ENCODE measurements around the gene DSE. TPM values are rescaled to one million over a fixed set of nuclear protein-coding genes. Genes with fewer than 3 reads are reported as not detected.

DSE gene
- total and polyA plus RNA-seq, 3 experiments from 2014 or later = 2.7 to 7.9 (median 7.5) TPM

DNA sequence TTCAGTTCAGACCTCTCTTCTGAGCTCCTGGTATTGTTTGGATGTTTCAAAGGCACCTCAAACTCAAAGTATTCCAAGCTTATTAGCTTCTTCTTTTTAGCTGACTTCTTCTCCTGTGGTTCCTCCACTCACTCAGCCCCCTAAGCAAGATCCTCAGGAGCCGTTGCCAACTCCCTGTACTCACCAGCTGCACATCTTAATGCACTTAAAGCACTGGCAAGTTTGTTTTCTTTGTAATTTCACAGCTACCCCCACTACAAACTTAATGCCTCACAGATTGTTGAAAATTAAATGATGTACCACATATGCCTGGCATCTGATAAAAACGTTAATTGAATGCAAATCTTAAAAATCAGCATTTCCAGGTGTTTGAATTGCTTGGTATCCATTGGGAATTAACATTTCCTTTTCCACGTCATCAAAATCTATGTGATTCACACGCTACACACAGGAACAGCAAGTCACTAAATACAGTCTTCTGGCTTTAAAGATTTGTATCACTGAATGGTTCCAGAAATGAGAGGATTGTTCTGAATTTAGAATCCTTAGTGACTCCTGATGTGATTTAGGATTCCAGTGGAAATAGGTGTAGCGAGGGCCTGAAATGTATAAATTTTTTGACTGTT, 114.9 kb downstream of the DSE start:
- ChIA-PET CTCF (no interaction called here), POLR2A (no interaction called here)
- no peak overlapping the region for H3K27ac Mint-ChIP-seq
- Histone ChIP-seq H3K9me3 (ENCODE audit: low read length) (no peaks in the 10 kb centered on the region), H3K4me3 (ENCODE audit: low read length) (no peak overlapping the region), H3K27ac (ENCODE audit: low read depth, low read length) (no peak overlapping the region), H3K27me3 (ENCODE audit: insufficient read depth, low read length, poor library complexity, severe bottlenecking) (no peaks in the 10 kb centered on the region), H3K4me1 (ENCODE audit: insufficient read depth, low read length) (no peaks in the 10 kb centered on the region), H3K36me3 (ENCODE audit: insufficient read depth, low read length) (no peaks in the 10 kb centered on the region)
- peaks cover 0 to 10% (median 0%) of the 10 kb centered on the region in 3 donors for H3K36me3 Mint-ChIP-seq
- peaks cover 9 to 37% of the 10 kb centered on the region in 2 donors for H3K27me3 Mint-ChIP-seq
- DNase-seq = no peak
- H3K4me3 Mint-ChIP-seq = no peak overlapping the region
- no peaks in the 10 kb centered on the region for H3K4me1 Mint-ChIP-seq
- H3K9me3 Mint-ChIP-seq = peaks cover 0 to 2% (median 0%) of the 10 kb centered on the region in 5 donors

DNA sequence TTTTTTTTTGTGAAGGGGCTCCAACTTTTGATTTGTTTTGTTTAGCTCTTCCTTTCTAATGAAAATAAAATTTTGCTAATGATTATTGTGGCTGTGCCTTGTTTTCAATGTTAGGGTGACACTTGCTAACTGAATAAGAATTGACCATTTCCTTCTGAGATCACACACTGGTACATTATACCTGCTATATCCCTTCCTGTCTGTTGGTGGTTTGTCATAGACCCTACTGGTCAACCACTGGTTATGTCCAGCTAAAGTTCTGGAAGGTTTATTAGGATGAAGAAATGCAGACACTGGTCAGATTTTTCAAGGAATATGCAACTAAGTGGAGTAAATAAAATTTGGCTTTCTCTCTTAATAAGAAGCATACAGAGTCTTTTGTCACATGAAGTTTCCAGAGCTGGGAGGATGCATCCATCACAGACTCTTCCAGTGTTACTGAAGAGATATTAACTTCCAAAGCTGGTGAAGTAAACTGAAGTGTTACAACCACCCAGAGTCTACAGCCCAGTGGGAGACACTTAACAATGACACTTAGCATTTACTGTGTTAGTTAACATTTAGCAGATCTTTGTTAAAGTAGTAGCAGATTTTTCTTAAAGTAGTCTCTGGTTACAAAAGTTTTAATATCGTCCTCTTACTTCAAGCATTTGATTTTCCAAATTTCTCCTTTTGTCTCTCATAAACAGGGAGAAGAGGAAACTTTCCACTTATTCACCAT, 121.0 kb downstream of the DSE start:
- POLR2A ChIA-PET = no interaction called here
- H3K27ac ChIP-seq (ENCODE audit: low read depth, low read length) = no peak overlapping the region

DNA sequence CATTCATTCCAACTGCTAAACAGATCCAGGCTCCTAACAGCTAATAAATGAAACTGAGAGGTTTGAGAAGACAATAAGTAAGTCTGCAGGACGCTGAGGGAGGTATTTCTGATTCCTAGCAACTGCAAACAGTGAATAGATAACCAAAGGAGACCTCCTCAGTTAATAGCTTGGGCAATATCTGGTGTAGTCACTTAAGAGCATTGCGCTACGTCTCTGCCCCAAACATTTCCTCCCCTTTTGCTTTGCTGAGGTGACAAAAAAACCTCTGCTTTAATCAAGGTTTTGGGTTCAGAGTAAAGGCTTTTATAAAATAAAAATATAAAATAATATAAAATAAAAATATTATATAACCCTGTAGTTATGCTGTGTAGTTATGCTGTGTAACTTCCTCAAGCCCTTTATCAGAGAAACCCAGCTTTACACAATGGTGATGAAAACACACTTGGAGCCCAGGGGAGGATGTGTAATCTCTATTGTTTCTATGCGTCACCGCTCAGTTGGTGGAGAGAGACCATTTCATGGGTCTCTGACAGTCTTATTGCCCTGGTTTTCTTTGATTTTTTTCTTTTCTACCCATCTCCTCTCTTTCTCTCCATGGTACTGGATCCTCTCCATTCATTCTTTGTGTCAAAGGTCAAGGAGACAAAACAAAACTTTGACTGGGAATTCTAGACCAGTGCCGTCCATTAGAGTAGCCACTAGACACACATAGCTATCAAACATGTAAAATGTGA, 121.8 kb downstream of the DSE start:
- H3K4me1 ChIP-seq (ENCODE audit: insufficient read depth, low read length) = no peaks in the 10 kb centered on the region
- DNase-seq = no peak
- Mint-ChIP-seq H3K4me1 (no peaks in the 10 kb centered on the region), H3K27me3 (peaks cover 15 to 17% of the 10 kb centered on the region in 2 donors), H3K36me3 (peaks cover 0 to 25% (median 0%) of the 10 kb centered on the region in 3 donors), H3K4me3 (no peak overlapping the region), H3K9me3 (peaks cover 0 to 5% (median 2%) of the 10 kb centered on the region in 5 donors), H3K27ac (no peak overlapping the region)
- no peak overlapping the region for H3K27ac ChIP-seq (ENCODE audit: low read depth, low read length)
- H3K9me3 ChIP-seq (ENCODE audit: low read length) = no peaks in the 10 kb centered on the region
- POLR2A ChIA-PET = no interaction called here
- H3K27me3 ChIP-seq (ENCODE audit: insufficient read depth, low read length, poor library complexity, severe bottlenecking) = no peaks in the 10 kb centered on the region
- H3K36me3 ChIP-seq (ENCODE audit: insufficient read depth, low read length) = no peaks in the 10 kb centered on the region
- no peak overlapping the region for H3K4me3 ChIP-seq (ENCODE audit: low read length)
- CTCF ChIA-PET = no interaction called here

More for the DNA sequence above, 121.0 kb downstream of the DSE start:
- Mint-ChIP-seq H3K27me3 (peaks cover 15 to 16% of the 10 kb centered on the region in 2 donors), H3K27ac (no peak overlapping the region), H3K4me1 (no peaks in the 10 kb centered on the region), H3K9me3 (peaks cover 0 to 5% (median 2%) of the 10 kb centered on the region in 5 donors), H3K4me3 (no peak overlapping the region), H3K36me3 (peaks cover 0 to 25% (median 0%) of the 10 kb centered on the region in 3 donors)
- CTCF ChIA-PET = no interaction called here
- no peaks in the 10 kb centered on the region for H3K4me1 ChIP-seq (ENCODE audit: insufficient read depth, low read length)
- no peak overlapping the region for H3K4me3 ChIP-seq (ENCODE audit: low read length)
- no peaks in the 10 kb centered on the region for H3K36me3 ChIP-seq (ENCODE audit: insufficient read depth, low read length)
- H3K9me3 ChIP-seq (ENCODE audit: low read length) = no peaks in the 10 kb centered on the region
- DNase-seq = no peak
- H3K27me3 ChIP-seq (ENCODE audit: insufficient read depth, low read length, poor library complexity, severe bottlenecking) = no peaks in the 10 kb centered on the region

Other genes with a start within 250 kb of the DSE start
- not detected for gene COL10A1, start 244.8 kb upstream of the DSE start, total RNA-seq
- not detected for gene COL10A1, start 244.8 kb upstream of the DSE start, polyA plus RNA-seq
- 10 to 100 TPM; 19.3 to 19.9 TPM for gene TSPYL4, start 116.9 kb upstream of the DSE start, total RNA-seq
- 9.4 TPM for gene TSPYL4, start 116.9 kb upstream of the DSE start, polyA plus RNA-seq
- gene TSPYL1, start 91.0 kb upstream of the DSE start, total RNA-seq = 10 to 100 TPM; 56.6 to 57.4 TPM
- 50.5 TPM for gene TSPYL1, start 91.0 kb upstream of the DSE start, polyA plus RNA-seq
- 1 to 10 TPM; 1.7 to 2.2 TPM for gene CALHM6, start 90.4 kb downstream of the DSE start, total RNA-seq
- gene CALHM6, start 90.4 kb downstream of the DSE start, polyA plus RNA-seq = 10.9 TPM
- not detected for gene CALHM5, start 140.7 kb downstream of the DSE start, total RNA-seq
- not detected for gene CALHM5, start 140.7 kb downstream of the DSE start, polyA plus RNA-seq
- gene TRAPPC3L, start 174.7 kb downstream of the DSE start, total RNA-seq = not detected
- gene TRAPPC3L, start 174.7 kb downstream of the DSE start, polyA plus RNA-seq = not detected
- not detected for gene CALHM4, start 182.8 kb downstream of the DSE start, total RNA-seq
- not detected for gene CALHM4, start 182.8 kb downstream of the DSE start, polyA plus RNA-seq
- gene RWDD1, start 200.6 kb downstream of the DSE start, total RNA-seq = 10 to 100 TPM; 54.6 to 56.2 TPM
- 67.8 TPM for gene RWDD1, start 200.6 kb downstream of the DSE start, polyA plus RNA-seq
- gene RSPH4A, start 245.5 kb downstream of the DSE start, total RNA-seq = under 1 TPM; 0.11 to 0.28 TPM
- gene RSPH4A, start 245.5 kb downstream of the DSE start, polyA plus RNA-seq = not detected

Data from CD8-positive, alpha-beta memory T cell (primary cell).